ENCODE results near the gene SH3RF3. TPM values are rescaled to one million over a fixed set of nuclear protein-coding genes. Genes with fewer than 3 reads are reported as not detected.

SH3RF3 gene
- polyA plus RNA-seq, 1 of the 3 experiments (the other 2 are of a cell fraction), result 1.9 TPM

Small RNAs within 50 kb of the gene (small RNA-seq; reads per million reads assigned to genes)
- gene MIR4265, result 0 reads per million in 7 experiments
- gene MIR4266, result 0 reads per million in 7 experiments
- 0 reads per million in 7 experiments for gene RF00017
- 0 reads per million in 7 experiments for gene SNRPGP9

Other genes with a start within 250 kb of the SH3RF3 start
- gene EDAR, start 140.0 kb upstream of the SH3RF3 start, polyA plus RNA-seq (2012; rRNA removed), result not detected in 2 replicates

Measured in SK-N-SH (cell line).